Small intestine (tissue), 7 donors: Measurements from ENCODE around the gene DOCK6. TPM values are rescaled to one million over a fixed set of nuclear protein-coding genes. Genes with fewer than 3 reads are reported as not detected.
"Not testable (repeated sequence)": the region's sequence is repeated elsewhere in the genome, so short reads cannot be mapped to it uniquely, and the experiment has no call there.

Experiments
- DNase-seq, 2 donors: peaks; one replicate each; pipeline versions ENCODE4 v3.0.0 to v3.0.0-alpha.2; 2013
- FAIRE-seq: peaks from 2 replicates; lab custom pipeline; 2012; peaks lifted over from hg19 to GRCh38; lab: Jason Lieb, UNC
- H3K27ac ChIP-seq, 3 donors: one replicate each; pipeline ENCODE4 v1.5.1; 2013; ENCODE audit warnings: low read length in 2 of 3, mild to moderate bottlenecking in 2 of 3, control low read depth in 1 of 3, inconsistent platforms in 1 of 3, low read depth in 1 of 3, moderate library complexity in 1 of 3
- H3K27me3 ChIP-seq, 3 donors: one replicate each; pipeline ENCODE4 v1.6.1; 2013; ENCODE audit warnings: low read length in 3 of 3, inconsistent platforms in 1 of 3; ENCODE audit not compliant: control insufficient read depth in 3 of 3, insufficient read depth in 3 of 3
- H3K36me3 ChIP-seq, 3 donors: one replicate each; pipeline ENCODE4 v1.6.1; 2013; ENCODE audit warnings: low read length in 3 of 3, inconsistent platforms in 1 of 3, low read depth in 1 of 3, mild to moderate bottlenecking in 1 of 3, moderate library complexity in 1 of 3; ENCODE audit not compliant: control insufficient read depth in 3 of 3, insufficient read depth in 2 of 3
- H3K4me1 ChIP-seq, 3 donors: one replicate each; pipeline ENCODE4 v1.6.1; 2013; ENCODE audit warnings: low read length in 2 of 3, inconsistent platforms in 1 of 3, low read depth in 1 of 3, mild to moderate bottlenecking in 1 of 3, moderate library complexity in 1 of 3; ENCODE audit not compliant: control insufficient read depth in 3 of 3, insufficient read depth in 2 of 3
- H3K4me3 ChIP-seq, 3 donors: one replicate each; pipeline ENCODE4 v1.5.1; 2013; ENCODE audit warnings: low read length in 3 of 3, control low read depth in 1 of 3, inconsistent platforms in 1 of 3, low read depth in 1 of 3, mild to moderate bottlenecking in 1 of 3, moderate library complexity in 1 of 3
- H3K9me3 ChIP-seq, 2 donors: one replicate each; pipeline ENCODE4 v1.6.1; 2013; ENCODE audit warnings: low read depth in 1 of 2, low read length in 1 of 2; ENCODE audit not compliant: control insufficient read depth in 2 of 2, insufficient read depth in 1 of 2
- WGBS, 3 donors: extraction: QIAGEN DNeasy Blood & Tissue Kit; methylation state at CpG; one replicate each; pipeline ENCODE4 v1.1.7; 2013; 5-methylcytosine and 5-hydroxymethylcytosine counted together
- polyA plus RNA-seq, 4 donors: library from polyadenylated mRNA; stranded (reverse) in 3 of 4; unstranded in 1 of 4; fragments of 200-250 nt in 3 of 4; fragments of 120-200 nt in 1 of 4; gene quantifications; one replicate each; pipeline versions ENCODE4 v1.2.1 to v1.2.3, GENCODE V29; 2013
- donor health status: healthy with polysubstance abuse.
- donor health status: control.
- donor health status: control.
- donor health status: Bipolar disorder and iron deficiency.
- donor health status: healthy.

DOCK6 gene
- polyA plus RNA-seq, 4 donors: 44.4 to 68.0 (median 51.0) TPM

GRCh38 chr19:11169896-11170678 is 92.2 kb downstream of the DOCK6 start:
- H3K9me3 ChIP-seq: no peaks in the 10 kb centered on the region
- no peaks in the 10 kb centered on the region for H3K4me1 ChIP-seq
- H3K4me3 ChIP-seq: no peak overlapping the region
- H3K27ac ChIP-seq: no peak overlapping the region
- 88 to 93% (median 91%) methylated on average over 31 of the region's 31 CpGs for whole genome bisulfite sequencing, 3 donors
- no peak for DNase-seq
- H3K36me3 ChIP-seq: peaks cover 0 to 79% (median 2%) of the 10 kb centered on the region in 3 donors
- FAIRE-seq: no peak
- H3K27me3 ChIP-seq: no peaks in the 10 kb centered on the region

- H3K27me3 ChIP-seq: no peaks in the 10 kb centered on the region
- H3K36me3 ChIP-seq: peaks cover 0 to 72% (median 3%) of the 10 kb centered on the region in 3 donors
- H3K9me3 ChIP-seq: no peaks in the 10 kb centered on the region
- no peak for DNase-seq
- H3K4me1 ChIP-seq: no peaks in the 10 kb centered on the region
- peak overlapping the region in 1 of 3 donors; percentile 46 for H3K27ac ChIP-seq
- no peak for FAIRE-seq
- H3K4me3 ChIP-seq: no peak overlapping the region
- 84 to 95% (median 93%) methylated on average over 7 of the region's 7 CpGs for WGBS, 3 donors
Observed at GRCh38 chr19:11168568-11168967, 93.8 kb downstream of the DOCK6 start.

GRCh38 chr19:11166281-11167142 is 95.8 kb downstream of the DOCK6 start:
- DNase-seq: no peak

GRCh38 chr19:11165486-11166030 is 96.8 kb downstream of the DOCK6 start:
- DNase-seq (no peak), FAIRE-seq (no peak)
- WGBS, 3 donors: 71 to 96% (median 90%) methylated on average over 13 of the region's 13 CpGs

More at GRCh38 chr19:11166281-11167142, 95.8 kb downstream of the DOCK6 start:
- Histone ChIP-seq H3K9me3 (no peaks in the 10 kb centered on the region), H3K4me3 (no peak overlapping the region), H3K27ac (peak overlapping the region in 2 of 3 donors; percentile 41 to 53), H3K27me3 (no peaks in the 10 kb centered on the region), H3K36me3 (peaks cover 0 to 62% (median 2%) of the 10 kb centered on the region in 3 donors), H3K4me1 (no peaks in the 10 kb centered on the region)
- WGBS, 3 donors: 66 to 85% (median 82%) methylated on average over 26 of the region's 26 CpGs
- FAIRE-seq: no peak

GRCh38 chr19:11164879-11165406 is 97.4 kb downstream of the DOCK6 start:
- Histone ChIP-seq H3K9me3 (peaks cover 0 to 2% of the 10 kb centered on the region in 2 donors), H3K4me1 (peaks cover 0 to 3% (median 0%) of the 10 kb centered on the region in 3 donors), H3K27me3 (no peaks in the 10 kb centered on the region), H3K27ac (peak overlapping the region in 2 of 3 donors; percentile 51 to 73), H3K36me3 (peaks cover 0 to 48% (median 2%) of the 10 kb centered on the region in 3 donors), H3K4me3 (no peak overlapping the region)
- peak in 1 of 2 donors; percentile 33 for DNase-seq
- no peak for FAIRE-seq
- 58 to 85% (median 83%) methylated on average over 17 of the region's 17 CpGs for WGBS, 3 donors

More at GRCh38 chr19:11165486-11166030, 96.8 kb downstream of the DOCK6 start:
- H3K36me3 ChIP-seq: peaks cover 0 to 54% (median 2%) of the 10 kb centered on the region in 3 donors
- no peaks in the 10 kb centered on the region for H3K4me1 ChIP-seq
- H3K27ac ChIP-seq: peak overlapping the region in 2 of 3 donors; percentile 47 to 73
- H3K4me3 ChIP-seq: no peak overlapping the region
- H3K9me3 ChIP-seq: peaks cover 0 to under 1% of the 10 kb centered on the region in 2 donors
- H3K27me3 ChIP-seq: no peaks in the 10 kb centered on the region

GRCh38 chr19:11164296-11164695 is 98.0 kb downstream of the DOCK6 start:
- H3K36me3 ChIP-seq: peaks cover 0 to 44% (median 2%) of the 10 kb centered on the region in 3 donors
- FAIRE-seq (no peak), DNase-seq (no peak)
- H3K27ac ChIP-seq: peak overlapping the region in 2 of 3 donors; percentile 51 to 73
- H3K27me3 ChIP-seq: no peaks in the 10 kb centered on the region
- peaks cover 0 to 4% (median 0%) of the 10 kb centered on the region in 3 donors for H3K4me1 ChIP-seq
- WGBS, 3 donors: 65 to 84% (median 80%) methylated on average over 11 of the region's 11 CpGs
- peaks cover 0 to 2% of the 10 kb centered on the region in 2 donors for H3K9me3 ChIP-seq
- H3K4me3 ChIP-seq: no peak overlapping the region

GRCh38 chr19:11160440-11160768 is 101.9 kb downstream of the DOCK6 start:
- DNase-seq, H3K27me3 ChIP-seq, H3K4me3 ChIP-seq, H3K4me1 ChIP-seq, H3K9me3 ChIP-seq, FAIRE-seq: not testable (repeated sequence)
- Histone ChIP-seq H3K27ac (peak overlapping the region in 2 of 3 donors; percentile 9 to 26), H3K36me3 (peaks cover 0 to 16% (median 2%) of the 10 kb centered on the region in 3 donors)
- WGBS, 3 donors: 95 to 100% (median 97%) methylated on average over 2 of the region's 2 CpGs
